NK-92 treated with Interleukin-12 subunit alpha and Interleukin-12 subunit beta, amount 100 ng/mL, for 24 hours (cell line): ENCODE results near the gene GTF2H4.
A peak's percentile ranks its signal among the peaks of the same experiment; 100 is the strongest.
"Not testable (repeated sequence)": the region's sequence is repeated elsewhere in the genome, so short reads cannot be mapped to it uniquely, and the experiment has no call there.

Source experiments
- DNase-seq: peaks from one replicate; lab custom pipeline; 2025; lab: John Stamatoyannopoulos, UW

Gene GTF2H4

GRCh38 chr6:30907758-30908591 lies at the start of gene GTF2H4:
GTF2H4 (plus strand) TSS chr6:30908207.
- peak; percentile 94 for DNase-seq

- DNase-seq = not testable (repeated sequence)
Observed at GRCh38 chr6:30859726-30860125, 48.3 kb upstream of the GTF2H4 start.

GRCh38 chr6:30861257-30862048 lies 46.6 kb upstream of the GTF2H4 start:
- no peak for DNase-seq

- no peak for DNase-seq
Observed at GRCh38 chr6:30862156-30862875, 45.7 kb upstream of the GTF2H4 start.

GRCh38 chr6:30864325-30864724 lies 43.7 kb upstream of the GTF2H4 start:
- DNase-seq = no peak

GRCh38 chr6:30869241-30869749 lies 38.7 kb upstream of the GTF2H4 start:
- DNase-seq = not testable (repeated sequence)

GRCh38 chr6:30870546-30870945 lies 37.5 kb upstream of the GTF2H4 start:
- no peak for DNase-seq

GRCh38 chr6:30871592-30872183 lies 36.3 kb upstream of the GTF2H4 start:
- no peak for DNase-seq

- DNase-seq = no peak
Observed at GRCh38 chr6:30873137-30873640, 34.8 kb upstream of the GTF2H4 start.

- not testable (repeated sequence) for DNase-seq
Observed at GRCh38 chr6:30873795-30874194, 34.2 kb upstream of the GTF2H4 start.

GRCh38 chr6:30875244-30876038 lies 32.6 kb upstream of the GTF2H4 start:
- DNase-seq = no peak

- no peak for DNase-seq
Observed at GRCh38 chr6:30876039-30876730, 31.8 kb upstream of the GTF2H4 start.

GRCh38 chr6:30877419-30878262 lies 30.4 kb upstream of the GTF2H4 start:
- peak; percentile 56 for DNase-seq

GRCh38 chr6:30879684-30880427 lies 28.2 kb upstream of the GTF2H4 start:
- DNase-seq = no peak

- DNase-seq = no peak
Observed at GRCh38 chr6:30880698-30881252, 27.2 kb upstream of the GTF2H4 start.

GRCh38 chr6:30881392-30882203 lies 26.4 kb upstream of the GTF2H4 start:
- no peak for DNase-seq

GRCh38 chr6:30882204-30882758 lies 25.7 kb upstream of the GTF2H4 start:
- no peak for DNase-seq
